Measurements from ENCODE around the gene EPHB3.

The EPHB3 gene

GRCh38 chr3:184631472-184631861 lies 69.9 kb downstream of the EPHB3 start:
- DNase-seq (ENCODE audit: low read depth), result no peak
- no peak overlapping the region for H3K4me3 ChIP-seq (ENCODE audit: control insufficient read depth, low read depth, low read length)
- no peak for TF ChIP-seq CTCF (conservative IDR thresholded peaks at IDR 0.05; ENCODE audit: control insufficient read depth, insufficient read depth, low read depth, low read length)
